NCI-H345 (cell line): ENCODE data around the gene PDE6A.

Source experiments
- DNase-seq: peaks from one replicate; lab custom pipeline; 2025; lab: John Stamatoyannopoulos, UW

Gene PDE6A

GRCh38 chr5:149944666-149945065 is at the start of gene PDE6A:
PDE6A (minus strand) TSS chr5:149944793; CDS start chr5:149944673, 120 bp downstream.
- DNase-seq = no peak

- DNase-seq = no peak
Observed at GRCh38 chr5:149993471-149993870, 48.9 kb upstream of the PDE6A start.

- DNase-seq = peak; percentile 81
Observed at GRCh38 chr5:149990518-149991376, 46.2 kb upstream of the PDE6A start.

GRCh38 chr5:149988126-149988525 is 43.5 kb upstream of the PDE6A start:
- no peak for DNase-seq

- no peak for DNase-seq
Observed at GRCh38 chr5:149982505-149982904, 37.9 kb upstream of the PDE6A start.

- DNase-seq = no peak
Observed at GRCh38 chr5:149981206-149981605, 36.6 kb upstream of the PDE6A start.

GRCh38 chr5:149979896-149980295 is 35.3 kb upstream of the PDE6A start:
- DNase-seq = no peak

GRCh38 chr5:149975409-149975808 is 30.8 kb upstream of the PDE6A start:
- DNase-seq = no peak

GRCh38 chr5:149969181-149969930 is 24.8 kb upstream of the PDE6A start:
- DNase-seq = no peak

GRCh38 chr5:149966946-149967345 is 22.4 kb upstream of the PDE6A start:
- no peak for DNase-seq

GRCh38 chr5:149963729-149964128 is 19.1 kb upstream of the PDE6A start:
- DNase-seq = no peak

- no peak for DNase-seq
Observed at GRCh38 chr5:149962601-149963300, 18.2 kb upstream of the PDE6A start.

- peak; percentile 58 for DNase-seq
Observed at GRCh38 chr5:149961957-149962409, 17.4 kb upstream of the PDE6A start.

- peak; percentile 16 for DNase-seq
Observed at GRCh38 chr5:149961186-149961685, 16.6 kb upstream of the PDE6A start.

- peak; percentile 97 for DNase-seq
Observed at GRCh38 chr5:149960272-149961185, 15.9 kb upstream of the PDE6A start, which contains the start of gene SLC26A2. SLC26A2 (plus strand) TSS chr5:149960758; CDS start chr5:149977653, 16,895 bp downstream.

- no peak for DNase-seq
Observed at GRCh38 chr5:149959406-149960236, 15.0 kb upstream of the PDE6A start.

- no peak for DNase-seq
Observed at GRCh38 chr5:149957855-149958254, 13.3 kb upstream of the PDE6A start.

- no peak for DNase-seq
Observed at GRCh38 chr5:149956685-149957084, 12.1 kb upstream of the PDE6A start.

- no peak for DNase-seq
Observed at GRCh38 chr5:149954798-149955197, 10.2 kb upstream of the PDE6A start.
